ENCODE data around the gene TGDS.
"Not testable (repeated sequence)": the region's sequence is repeated elsewhere in the genome, so short reads cannot be mapped to it uniquely, and the experiment has no call there.

TGDS gene

GRCh38 chr13:94549232-94550061, 46.5 kb downstream of the TGDS start:
- peak; percentile 87 for DNase-seq (ENCODE audit: low spot score)

GRCh38 chr13:94548821-94549231, 47.1 kb downstream of the TGDS start:
- DNase-seq (ENCODE audit: low spot score), result peak; percentile 54

GRCh38 chr13:94548382-94548781, 47.6 kb downstream of the TGDS start:
- DNase-seq (ENCODE audit: low spot score), result no peak

- no peak for DNase-seq (ENCODE audit: low spot score)
Observed at GRCh38 chr13:94546061-94546839, 49.7 kb downstream of the TGDS start.

- no peak for DNase-seq (ENCODE audit: low spot score)
Observed at GRCh38 chr13:94544922-94545321, 51.0 kb downstream of the TGDS start.

GRCh38 chr13:94542917-94543316, 53.0 kb downstream of the TGDS start:
- no peak for DNase-seq (ENCODE audit: low spot score)

- no peak for DNase-seq (ENCODE audit: low spot score)
Observed at GRCh38 chr13:94537740-94538630, 58.0 kb downstream of the TGDS start.

- no peak for DNase-seq (ENCODE audit: low spot score)
Observed at GRCh38 chr13:94535775-94536174, 60.2 kb downstream of the TGDS start.

GRCh38 chr13:94535231-94535630, 60.7 kb downstream of the TGDS start:
- DNase-seq (ENCODE audit: low spot score), result no peak

GRCh38 chr13:94534166-94534565, 61.8 kb downstream of the TGDS start:
- no peak for DNase-seq (ENCODE audit: low spot score)

GRCh38 chr13:94532278-94532677, 63.7 kb downstream of the TGDS start:
- not testable (repeated sequence) for DNase-seq (ENCODE audit: low spot score)

- DNase-seq (ENCODE audit: low spot score), result not testable (repeated sequence)
Observed at GRCh38 chr13:94526956-94527355, 69.0 kb downstream of the TGDS start.

GRCh38 chr13:94525781-94526180, 70.2 kb downstream of the TGDS start:
- no peak for DNase-seq (ENCODE audit: low spot score)

- DNase-seq (ENCODE audit: low spot score), result no peak
Observed at GRCh38 chr13:94524407-94524806, 71.5 kb downstream of the TGDS start.
